PC-9 (cell line): Measurements from ENCODE around the gene MACROD2.

Experiments used
- CTCF ChIP-seq: fragments of 200-600 bp; sonication (generic); conservative IDR thresholded peaks from 2 replicates; pipeline ENCODE4 v1.6.1; 2017; ENCODE audit warnings: mixed run types, antibody characterized with exemption, mild to moderate bottlenecking, moderate library complexity
- EZH2 ChIP-seq: fragments of 200-600 bp; sonication (generic); IDR thresholded peaks from 2 replicates; pipeline ENCODE4 v1.8.0; 2017; ENCODE audit warnings: antibody characterized with exemption, low read depth

DNA sequence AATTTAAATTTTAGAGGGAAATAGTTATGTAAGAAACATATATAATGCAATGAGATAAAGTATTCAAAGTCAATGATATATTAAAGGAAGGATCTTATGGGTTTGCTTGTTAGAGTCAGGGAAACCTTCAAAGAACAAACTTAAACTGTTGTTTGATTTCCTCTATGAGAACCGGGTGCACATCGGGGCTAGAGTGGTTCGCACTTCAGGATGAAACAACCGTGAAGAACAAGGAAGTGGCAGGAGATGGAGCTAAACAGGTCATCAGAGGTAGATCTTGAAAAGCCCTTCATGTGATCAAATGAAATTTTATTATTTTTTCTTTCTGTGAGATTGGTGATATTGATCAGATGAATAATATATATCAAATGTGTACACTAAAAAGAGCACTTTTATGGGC, 1294.0 kb downstream of the MACROD2 start:
- no peak for TF ChIP-seq CTCF
- no peak for TF ChIP-seq EZH2
